HEK293 (cell line): ENCODE results near the gene LRP1B.

Experiments
- CTCF ChIA-PET: fragments of 350-600 bp; formaldehyde crosslinking; extraction: SDS; loops from one replicate; lab custom pipeline; 2021; ENCODE audit warnings: antibody characterized with exemption; lab: Yijun Ruan, JAX
- POLR2A ChIA-PET: fragments of 300-600 bp; formaldehyde crosslinking; extraction: SDS; loops from one replicate; lab custom pipeline; 2020; ENCODE audit warnings: antibody characterized with exemption, inconsistent platforms; lab: Yijun Ruan, JAX
- H3K27ac ChIP-seq: fragments of 200-500 bp; sonication (Bioruptor generic); 2 replicates; pipeline ENCODE4 v1.5.1; 2014; ENCODE audit warnings: low read depth, low read length, control low read depth, inconsistent platforms; ENCODE audit errors: extremely low read depth
- H3K36me3 ChIP-seq, 2 experiments: fragments of 200-500 bp in 1 of 2; sonication (Bioruptor generic) in 1 of 2; 1 replicate in 1 of 2; 2 replicates in 1 of 2; pipeline ENCODE4 v1.5.1; 2014 to 2017; ENCODE audit warnings: inconsistent platforms in 2 of 2, low read length in 2 of 2; ENCODE audit not compliant: control insufficient read depth in 2 of 2, insufficient read depth in 1 of 2
- H3K4me1 ChIP-seq: fragments of 200-500 bp; sonication (Bioruptor generic); 2 replicates; pipeline ENCODE4 v1.5.1; 2014; ENCODE audit warnings: mild to moderate bottlenecking, low read length, inconsistent platforms; ENCODE audit not compliant: control insufficient read depth, insufficient read depth
- H3K4me3 ChIP-seq: 2 replicates; pipeline ENCODE4 v1.5.1; 2011; ENCODE audit warnings: low read depth, mild to moderate bottlenecking, control low read depth, low read length, moderate library complexity
- H3K9me3 ChIP-seq: fragments of 200-500 bp; sonication (Bioruptor generic); 2 replicates; pipeline ENCODE4 v1.5.1; 2014; ENCODE audit warnings: low read depth, low read length, inconsistent platforms; ENCODE audit not compliant: control insufficient read depth, insufficient read depth
- BCL11A ChIP-seq: fragments of 450-650 bp; formaldehyde crosslinking; IDR thresholded peaks from 2 replicates; pipeline ENCODE4 v1.5.1; 2016; ENCODE audit warnings: low read depth, missing biosample characterization, missing genetic modification characterization
- OSR2 ChIP-seq: fragments of 450-650 bp; formaldehyde crosslinking; IDR thresholded peaks from 2 replicates; pipeline ENCODE4 v1.5.1; 2016; ENCODE audit warnings: missing biosample characterization, missing genetic modification characterization
- SALL2 ChIP-seq: fragments of 450-650 bp; formaldehyde crosslinking; IDR thresholded peaks from 2 replicates; pipeline ENCODE4 v1.5.0; 2017; ENCODE audit warnings: missing biosample characterization, mild to moderate bottlenecking, missing genetic modification characterization, borderline replicate concordance
- SP7 ChIP-seq: fragments of 450-650 bp; formaldehyde crosslinking; IDR thresholded peaks from 2 replicates; pipeline ENCODE4 v1.5.1; 2016; ENCODE audit warnings: missing biosample characterization, missing genetic modification characterization
- ZBTB1 ChIP-seq: fragments of 450-650 bp; formaldehyde crosslinking; IDR thresholded peaks from 2 replicates; pipeline ENCODE4 v1.5.1; 2016; ENCODE audit warnings: missing biosample characterization, missing genetic modification characterization
- ZFP37 ChIP-seq: fragments of 450-650 bp; formaldehyde crosslinking; IDR thresholded peaks from 2 replicates; pipeline ENCODE4 v1.5.1; 2016; ENCODE audit warnings: missing biosample characterization, missing genetic modification characterization
- ZNF155 ChIP-seq: fragments of 450-650 bp; formaldehyde crosslinking; IDR thresholded peaks from 2 replicates; pipeline ENCODE4 v1.5.1; 2016; ENCODE audit warnings: missing biosample characterization, missing genetic modification characterization
- ZNF558 ChIP-seq: fragments of 450-650 bp; formaldehyde crosslinking; IDR thresholded peaks from 2 replicates; pipeline ENCODE4 v1.5.1; 2016; ENCODE audit warnings: missing biosample characterization, missing genetic modification characterization
- ZNF560 ChIP-seq: fragments of 450-650 bp; formaldehyde crosslinking; IDR thresholded peaks from 2 replicates; pipeline ENCODE4 v1.5.1; 2017; ENCODE audit warnings: missing biosample characterization, missing genetic modification characterization, borderline replicate concordance
- ZNF629 ChIP-seq: fragments of 450-650 bp; formaldehyde crosslinking; IDR thresholded peaks from 2 replicates; pipeline ENCODE4 v1.5.1; 2017; ENCODE audit warnings: missing biosample characterization, missing genetic modification characterization
- ZNF660 ChIP-seq: fragments of 450-650 bp; IDR thresholded peaks from 2 replicates; pipeline ENCODE4 v1.5.1; 2018; ENCODE audit warnings: missing biosample characterization, mild to moderate bottlenecking, missing genetic modification characterization
- ZNF677 ChIP-seq: fragments of 450-650 bp; IDR thresholded peaks from 2 replicates; pipeline ENCODE4 v1.5.0; 2018; ENCODE audit warnings: missing biosample characterization, mild to moderate bottlenecking, missing genetic modification characterization, moderate library complexity
- TF ChIP-seq, protein P1 (sequence below): fragments of 450-650 bp; formaldehyde crosslinking; IDR thresholded peaks from 2 replicates; pipeline ENCODE4 v1.5.1; 2016; ENCODE audit warnings: missing biosample characterization, missing genetic modification characterization, low read depth
- TF ChIP-seq, protein P2 (sequence below): fragments of 450-650 bp; formaldehyde crosslinking; IDR thresholded peaks from 2 replicates; pipeline ENCODE4 v1.5.1; 2016; ENCODE audit warnings: missing biosample characterization, missing genetic modification characterization
- TF ChIP-seq, protein P3 (sequence below): fragments of 450-650 bp; IDR thresholded peaks from 2 replicates; pipeline ENCODE4 v1.5.1; 2018; ENCODE audit warnings: missing biosample characterization, missing genetic modification characterization
- TF ChIP-seq, protein P4 (sequence below): fragments of 450-650 bp; formaldehyde crosslinking; IDR thresholded peaks from 2 replicates; pipeline ENCODE4 v1.5.1; 2016; ENCODE audit warnings: missing biosample characterization, missing genetic modification characterization, low read depth
- TF ChIP-seq, protein P5 (sequence below): fragments of 450-650 bp; formaldehyde crosslinking; IDR thresholded peaks from 2 replicates; pipeline ENCODE4 v1.5.1; 2016; ENCODE audit warnings: missing biosample characterization, missing genetic modification characterization
- TF ChIP-seq, protein P6 (sequence below): fragments of 450-650 bp; formaldehyde crosslinking; IDR thresholded peaks from 2 replicates; pipeline ENCODE4 v1.5.1; 2016; ENCODE audit warnings: missing biosample characterization, missing genetic modification characterization

Gene LRP1B

DNA sequence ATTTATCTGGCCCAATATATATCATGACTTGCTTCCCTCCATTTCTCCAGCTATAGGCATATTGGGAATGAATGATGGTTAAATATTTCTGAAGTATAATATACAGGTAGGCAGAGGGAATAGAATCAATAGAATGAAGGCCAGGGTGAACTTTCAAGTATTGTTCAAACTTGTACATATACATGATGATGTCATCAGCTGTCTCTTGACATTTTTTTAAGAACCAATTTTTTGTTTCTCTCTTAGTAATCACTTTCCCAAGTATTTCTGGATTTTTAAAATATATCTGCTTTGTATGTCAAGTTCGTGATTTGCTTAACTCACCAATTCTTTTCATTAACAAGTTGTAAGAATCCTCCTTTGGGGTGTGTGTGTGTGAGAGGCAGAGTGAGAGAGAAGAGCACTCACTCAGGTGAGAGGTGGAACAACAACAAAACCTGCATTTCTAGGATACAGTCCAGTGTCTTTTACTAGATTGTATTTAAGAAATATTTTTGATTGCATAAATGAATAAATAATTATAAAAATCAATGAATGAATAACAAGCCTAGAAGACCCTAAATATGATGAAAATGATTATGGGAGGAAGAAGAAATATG, 1239.1 kb downstream of the LRP1B start:
- Histone ChIP-seq H3K36me3 (no peaks in the 10 kb centered on the region), H3K27ac (no peak overlapping the region), H3K4me1 (no peaks in the 10 kb centered on the region)
- TF ChIP-seq, protein P1, sequence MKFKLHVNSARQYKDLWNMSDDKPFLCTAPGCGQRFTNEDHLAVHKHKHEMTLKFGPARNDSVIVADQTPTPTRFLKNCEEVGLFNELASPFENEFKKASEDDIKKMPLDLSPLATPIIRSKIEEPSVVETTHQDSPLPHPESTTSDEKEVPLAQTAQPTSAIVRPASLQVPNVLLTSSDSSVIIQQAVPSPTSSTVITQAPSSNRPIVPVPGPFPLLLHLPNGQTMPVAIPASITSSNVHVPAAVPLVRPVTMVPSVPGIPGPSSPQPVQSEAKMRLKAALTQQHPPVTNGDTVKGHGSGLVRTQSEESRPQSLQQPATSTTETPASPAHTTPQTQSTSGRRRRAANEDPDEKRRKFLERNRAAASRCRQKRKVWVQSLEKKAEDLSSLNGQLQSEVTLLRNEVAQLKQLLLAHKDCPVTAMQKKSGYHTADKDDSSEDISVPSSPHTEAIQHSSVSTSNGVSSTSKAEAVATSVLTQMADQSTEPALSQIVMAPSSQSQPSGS (tag by site-specific recombination) = peak; percentile 49; the same call in 1 of the 2 replicates
- no peak for TF ChIP-seq OSR2 (tag by site-specific recombination)
- TF ChIP-seq, all 188 proteins: peak for 1
- CTCF ChIA-PET = interaction anchor here (0.7 kb wide), 1 partner anchor 9 kb away, joined by 3 read pairs; no protein-coding TSS in a partner anchor
- POLR2A ChIA-PET = no interaction called here
- Histone ChIP-seq H3K4me3 (no peak overlapping the region), H3K9me3 (no peaks in the 10 kb centered on the region)

DNA sequence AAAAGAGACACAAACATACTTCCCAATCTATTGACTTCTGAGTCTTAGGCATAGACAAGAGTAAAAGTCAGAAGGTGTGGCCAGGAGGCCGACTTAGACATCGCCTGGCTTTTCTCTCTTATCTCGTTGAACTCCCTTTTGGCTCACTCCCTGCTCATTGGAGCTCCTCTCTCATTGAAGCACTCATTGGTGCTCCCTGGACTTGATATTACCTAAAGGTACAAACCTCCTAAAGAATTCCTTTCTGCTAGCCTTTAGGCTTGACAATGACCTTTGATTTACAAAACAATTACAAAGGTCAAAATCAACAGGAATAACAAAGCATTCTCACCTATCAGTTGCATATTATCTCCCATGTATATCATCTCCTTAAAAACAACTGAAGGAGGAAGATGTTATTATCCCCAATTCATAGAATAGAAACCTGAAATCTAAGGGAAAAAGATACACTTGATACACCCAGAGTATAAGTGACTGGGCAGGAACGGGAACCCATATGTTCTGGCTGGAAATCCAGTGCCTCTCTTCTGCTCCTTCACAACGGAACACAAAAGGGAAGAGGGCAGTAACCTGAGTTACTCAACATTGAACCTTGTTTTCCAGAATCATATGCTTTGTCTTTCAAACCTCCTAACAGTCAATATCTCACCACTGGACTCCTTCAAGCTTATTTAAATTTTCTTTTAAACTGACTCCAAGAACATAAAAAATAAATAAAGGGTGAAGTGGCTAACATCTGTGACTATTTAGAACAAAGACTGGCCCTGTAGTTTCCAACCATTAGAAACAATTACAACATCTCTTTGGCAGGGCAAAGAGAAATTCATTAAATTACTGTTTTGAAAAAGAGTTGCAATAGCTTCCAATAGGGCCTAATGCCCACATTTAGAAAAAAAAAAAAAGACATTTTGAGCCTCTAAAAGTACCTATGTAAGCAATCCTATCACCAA, 1247.9 kb downstream of the LRP1B start:
- no peaks in the 10 kb centered on the region for H3K9me3 ChIP-seq
- POLR2A ChIA-PET = no interaction called here
- H3K4me1 ChIP-seq = no peaks in the 10 kb centered on the region
- H3K36me3 ChIP-seq = no peaks in the 10 kb centered on the region
- TF ChIP-seq, protein P2, sequence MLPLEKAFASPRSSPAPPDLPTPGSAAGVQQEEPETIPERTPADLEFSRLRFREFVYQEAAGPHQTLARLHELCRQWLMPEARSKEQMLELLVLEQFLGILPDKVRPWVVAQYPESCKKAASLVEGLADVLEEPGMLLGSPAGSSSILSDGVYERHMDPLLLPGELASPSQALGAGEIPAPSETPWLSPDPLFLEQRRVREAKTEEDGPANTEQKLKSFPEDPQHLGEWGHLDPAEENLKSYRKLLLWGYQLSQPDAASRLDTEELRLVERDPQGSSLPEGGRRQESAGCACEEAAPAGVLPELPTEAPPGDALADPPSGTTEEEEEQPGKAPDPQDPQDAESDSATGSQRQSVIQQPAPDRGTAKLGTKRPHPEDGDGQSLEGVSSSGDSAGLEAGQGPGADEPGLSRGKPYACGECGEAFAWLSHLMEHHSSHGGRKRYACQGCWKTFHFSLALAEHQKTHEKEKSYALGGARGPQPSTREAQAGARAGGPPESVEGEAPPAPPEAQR = no peak
- TF ChIP-seq SALL2 (no peak), ZFP37 (tag by site-specific recombination) (no peak), ZNF629 (tag by site-specific recombination) (no peak), ZNF558 (no peak), ZNF660 (tag by site-specific recombination) (no peak), SP7 (tag by site-specific recombination) (no peak), ZNF677 (no peak), ZNF155 (tag by site-specific recombination) (no peak), BCL11A (tag by site-specific recombination) (no peak), ZBTB1 (tag by site-specific recombination) (no peak), ZNF560 (no peak)
- TF ChIP-seq, protein P3, sequence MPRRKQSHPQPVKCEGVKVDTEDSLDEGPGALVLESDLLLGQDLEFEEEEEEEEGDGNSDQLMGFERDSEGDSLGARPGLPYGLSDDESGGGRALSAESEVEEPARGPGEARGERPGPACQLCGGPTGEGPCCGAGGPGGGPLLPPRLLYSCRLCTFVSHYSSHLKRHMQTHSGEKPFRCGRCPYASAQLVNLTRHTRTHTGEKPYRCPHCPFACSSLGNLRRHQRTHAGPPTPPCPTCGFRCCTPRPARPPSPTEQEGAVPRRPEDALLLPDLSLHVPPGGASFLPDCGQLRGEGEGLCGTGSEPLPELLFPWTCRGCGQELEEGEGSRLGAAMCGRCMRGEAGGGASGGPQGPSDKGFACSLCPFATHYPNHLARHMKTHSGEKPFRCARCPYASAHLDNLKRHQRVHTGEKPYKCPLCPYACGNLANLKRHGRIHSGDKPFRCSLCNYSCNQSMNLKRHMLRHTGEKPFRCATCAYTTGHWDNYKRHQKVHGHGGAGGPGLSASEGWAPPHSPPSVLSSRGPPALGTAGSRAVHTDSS (tag by site-specific recombination) = no peak
- TF ChIP-seq, protein P4, sequence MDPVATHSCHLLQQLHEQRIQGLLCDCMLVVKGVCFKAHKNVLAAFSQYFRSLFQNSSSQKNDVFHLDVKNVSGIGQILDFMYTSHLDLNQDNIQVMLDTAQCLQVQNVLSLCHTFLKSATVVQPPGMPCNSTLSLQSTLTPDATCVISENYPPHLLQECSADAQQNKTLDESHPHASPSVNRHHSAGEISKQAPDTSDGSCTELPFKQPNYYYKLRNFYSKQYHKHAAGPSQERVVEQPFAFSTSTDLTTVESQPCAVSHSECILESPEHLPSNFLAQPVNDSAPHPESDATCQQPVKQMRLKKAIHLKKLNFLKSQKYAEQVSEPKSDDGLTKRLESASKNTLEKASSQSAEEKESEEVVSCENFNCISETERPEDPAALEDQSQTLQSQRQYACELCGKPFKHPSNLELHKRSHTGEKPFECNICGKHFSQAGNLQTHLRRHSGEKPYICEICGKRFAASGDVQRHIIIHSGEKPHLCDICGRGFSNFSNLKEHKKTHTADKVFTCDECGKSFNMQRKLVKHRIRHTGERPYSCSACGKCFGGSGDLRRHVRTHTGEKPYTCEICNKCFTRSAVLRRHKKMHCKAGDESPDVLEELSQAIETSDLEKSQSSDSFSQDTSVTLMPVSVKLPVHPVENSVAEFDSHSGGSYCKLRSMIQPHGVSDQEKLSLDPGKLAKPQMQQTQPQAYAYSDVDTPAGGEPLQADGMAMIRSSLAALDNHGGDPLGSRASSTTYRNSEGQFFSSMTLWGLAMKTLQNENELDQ (tag by site-specific recombination) = no peak
- TF ChIP-seq, protein P5, sequence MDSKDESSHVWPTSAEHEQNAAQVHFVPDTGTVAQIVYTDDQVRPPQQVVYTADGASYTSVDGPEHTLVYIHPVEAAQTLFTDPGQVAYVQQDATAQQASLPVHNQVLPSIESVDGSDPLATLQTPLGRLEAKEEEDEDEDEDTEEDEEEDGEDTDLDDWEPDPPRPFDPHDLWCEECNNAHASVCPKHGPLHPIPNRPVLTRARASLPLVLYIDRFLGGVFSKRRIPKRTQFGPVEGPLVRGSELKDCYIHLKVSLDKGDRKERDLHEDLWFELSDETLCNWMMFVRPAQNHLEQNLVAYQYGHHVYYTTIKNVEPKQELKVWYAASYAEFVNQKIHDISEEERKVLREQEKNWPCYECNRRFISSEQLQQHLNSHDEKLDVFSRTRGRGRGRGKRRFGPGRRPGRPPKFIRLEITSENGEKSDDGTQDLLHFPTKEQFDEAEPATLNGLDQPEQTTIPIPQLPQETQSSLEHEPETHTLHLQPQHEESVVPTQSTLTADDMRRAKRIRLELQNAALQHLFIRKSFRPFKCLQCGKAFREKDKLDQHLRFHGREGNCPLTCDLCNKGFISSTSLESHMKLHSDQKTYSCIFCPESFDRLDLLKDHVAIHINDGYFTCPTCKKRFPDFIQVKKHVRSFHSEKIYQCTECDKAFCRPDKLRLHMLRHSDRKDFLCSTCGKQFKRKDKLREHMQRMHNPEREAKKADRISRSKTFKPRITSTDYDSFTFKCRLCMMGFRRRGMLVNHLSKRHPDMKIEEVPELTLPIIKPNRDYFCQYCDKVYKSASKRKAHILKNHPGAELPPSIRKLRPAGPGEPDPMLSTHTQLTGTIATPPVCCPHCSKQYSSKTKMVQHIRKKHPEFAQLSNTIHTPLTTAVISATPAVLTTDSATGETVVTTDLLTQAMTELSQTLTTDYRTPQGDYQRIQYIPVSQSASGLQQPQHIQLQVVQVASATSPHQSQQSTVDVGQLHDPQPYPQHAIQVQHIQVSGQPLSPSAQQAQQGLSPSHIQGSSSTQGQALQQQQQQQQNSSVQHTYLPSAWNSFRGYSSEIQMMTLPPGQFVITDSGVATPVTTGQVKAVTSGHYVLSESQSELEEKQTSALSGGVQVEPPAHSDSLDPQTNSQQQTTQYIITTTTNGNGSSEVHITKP (tag by site-specific recombination) = no peak
- TF ChIP-seq, protein P6, sequence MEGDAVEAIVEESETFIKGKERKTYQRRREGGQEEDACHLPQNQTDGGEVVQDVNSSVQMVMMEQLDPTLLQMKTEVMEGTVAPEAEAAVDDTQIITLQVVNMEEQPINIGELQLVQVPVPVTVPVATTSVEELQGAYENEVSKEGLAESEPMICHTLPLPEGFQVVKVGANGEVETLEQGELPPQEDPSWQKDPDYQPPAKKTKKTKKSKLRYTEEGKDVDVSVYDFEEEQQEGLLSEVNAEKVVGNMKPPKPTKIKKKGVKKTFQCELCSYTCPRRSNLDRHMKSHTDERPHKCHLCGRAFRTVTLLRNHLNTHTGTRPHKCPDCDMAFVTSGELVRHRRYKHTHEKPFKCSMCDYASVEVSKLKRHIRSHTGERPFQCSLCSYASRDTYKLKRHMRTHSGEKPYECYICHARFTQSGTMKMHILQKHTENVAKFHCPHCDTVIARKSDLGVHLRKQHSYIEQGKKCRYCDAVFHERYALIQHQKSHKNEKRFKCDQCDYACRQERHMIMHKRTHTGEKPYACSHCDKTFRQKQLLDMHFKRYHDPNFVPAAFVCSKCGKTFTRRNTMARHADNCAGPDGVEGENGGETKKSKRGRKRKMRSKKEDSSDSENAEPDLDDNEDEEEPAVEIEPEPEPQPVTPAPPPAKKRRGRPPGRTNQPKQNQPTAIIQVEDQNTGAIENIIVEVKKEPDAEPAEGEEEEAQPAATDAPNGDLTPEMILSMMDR (tag by site-specific recombination) = no peak
- CTCF ChIA-PET = interaction anchor here (0.6 kb wide), 1 partner anchor 9 kb away, joined by 3 read pairs; no protein-coding TSS in a partner anchor
- H3K4me3 ChIP-seq = no peak overlapping the region
- no peak overlapping the region for H3K27ac ChIP-seq
